H1 (cell line): ENCODE data around the gene PACS1. TPM values are rescaled to one million over a fixed set of nuclear protein-coding genes. Genes with fewer than 3 reads are reported as not detected.

Experiments used
- CTCF ChIA-PET: fragments of 300-600 bp; sonication (Branson Sonifier 250); formaldehyde crosslinking; loops from one replicate; lab custom pipeline; 2021; ENCODE audit not compliant: partially characterized antibody; lab: Charles Lee
- POLR2A ChIA-PET: fragments of 300-600 bp; sonication (Branson Sonifier 250); formaldehyde crosslinking; loops from one replicate; lab custom pipeline; 2021; ENCODE audit warnings: inconsistent platforms; ENCODE audit not compliant: partially characterized antibody; lab: Charles Lee
- DNase-seq, 2 experiments: peaks; one replicate each; pipeline versions ENCODE4 v3.0.0 to v3.0.0-alpha.2; 2010 to 2022; ENCODE audit warnings: low spot score in 2 of 2, low read depth in 1 of 2, mixed read lengths in 1 of 2
- FAIRE-seq: peaks from 2 replicates; lab custom pipeline; 2011; peaks lifted over from hg19 to GRCh38; lab: Jason Lieb, UNC
- H2AFZ ChIP-seq: 2 replicates; pipeline ENCODE4 v1.8.1; 2012; ENCODE audit warnings: low read length, inconsistent platforms
- H2AK5ac ChIP-seq: 2 replicates; pipeline ENCODE4 v1.6.1; 2013; ENCODE audit warnings: low read depth, low read length
- H2BK120ac ChIP-seq: replicated peaks from 2 replicates; pipeline ENCODE3; 2013; ENCODE audit warnings: low read depth, low read length, inconsistent platforms
- H2BK12ac ChIP-seq: 2 replicates; pipeline ENCODE4 v1.6.1; 2013; ENCODE audit warnings: low read depth, low read length
- H2BK15ac ChIP-seq: 2 replicates; pipeline ENCODE4 v1.6.1; 2013; ENCODE audit warnings: low read length
- H2BK20ac ChIP-seq: 2 replicates; pipeline ENCODE4 v1.6.1; 2013; ENCODE audit warnings: low read length
- H2BK5ac ChIP-seq: 2 replicates; pipeline ENCODE4 v1.6.1; 2013; ENCODE audit warnings: low read depth, low read length
- H3K14ac ChIP-seq: 2 replicates; pipeline ENCODE4 v1.6.1; 2013; ENCODE audit warnings: inconsistent platforms; ENCODE audit not compliant: insufficient read length
- H3K18ac ChIP-seq: 2 replicates; pipeline ENCODE4 v1.6.1; 2013; ENCODE audit warnings: low read length; ENCODE audit errors: extremely low read depth
- H3K23ac ChIP-seq: 2 replicates; pipeline ENCODE4 v1.6.1; 2013; ENCODE audit warnings: inconsistent platforms; ENCODE audit not compliant: insufficient read length
- H3K23me2 ChIP-seq: 2 replicates; pipeline ENCODE4 v1.6.1; 2013; ENCODE audit warnings: low read depth, low read length
- H3K27ac ChIP-seq: 2 replicates; pipeline ENCODE4 v1.6.1; 2011; ENCODE audit warnings: low read depth, low read length, inconsistent platforms
- H3K27me3 ChIP-seq, 4 experiments: replicated peaks in 1 of 4; 1 replicate in 1 of 4; 2 replicates in 3 of 4; pipeline versions ENCODE4 v1.6.1 to v1.8.1; 2011 to 2013; ENCODE audit warnings: low read length in 3 of 4, mild to moderate bottlenecking in 3 of 4, inconsistent platforms in 2 of 4, mixed read lengths in 2 of 4, moderate library complexity in 1 of 4; ENCODE audit not compliant: control insufficient read depth in 3 of 4, insufficient read depth in 3 of 4; ENCODE audit errors: extremely low read depth in 1 of 4
- H3K36me3 ChIP-seq, 4 experiments: 2 replicates each; pipeline versions ENCODE4 v1.6.1 to v1.8.1; 2011 to 2013; ENCODE audit warnings: mild to moderate bottlenecking in 4 of 4, low read length in 3 of 4, moderate library complexity in 2 of 4, control low read depth in 1 of 4, inconsistent platforms in 1 of 4; ENCODE audit not compliant: insufficient read depth in 4 of 4, control insufficient read depth in 2 of 4
- H3K4ac ChIP-seq: replicated peaks from 2 replicates; pipeline ENCODE3; 2013; ENCODE audit warnings: low read length, low read depth, mixed read lengths, inconsistent platforms; ENCODE audit not compliant: insufficient read length
- H3K4me1 ChIP-seq, 4 experiments: replicated peaks in 1 of 4; 1 replicate in 1 of 4; 2 replicates in 3 of 4; pipeline versions ENCODE4 v1.6.1 to v1.8.1; 2011 to 2013; ENCODE audit warnings: low read length in 3 of 4, inconsistent platforms in 2 of 4, mixed read lengths in 1 of 4; ENCODE audit not compliant: insufficient read depth in 4 of 4, control insufficient read depth in 3 of 4
- H3K4me2 ChIP-seq, 2 experiments: 2 replicates each; pipeline versions ENCODE4 v1.6.1 to v1.8.1; 2011 to 2013; ENCODE audit warnings: low read depth in 2 of 2, low read length in 2 of 2, control low read depth in 1 of 2, inconsistent platforms in 1 of 2, mild to moderate bottlenecking in 1 of 2; ENCODE audit not compliant: insufficient read depth in 1 of 2
- H3K4me3 ChIP-seq, 4 experiments: fragments of 200-600, 300-600 bp in 1 of 4; sonication (generic), shearing (Covaris generic), sonication (Bioruptor Twin) in 1 of 4; 2 replicates each; pipeline versions ENCODE4 v1.5.1 to v1.8.1; 2011 to 2016; ENCODE audit warnings: low read length in 4 of 4, low read depth in 3 of 4, control low read depth in 2 of 4, inconsistent platforms in 2 of 4, mild to moderate bottlenecking in 2 of 4, mixed read lengths in 1 of 4, moderate library complexity in 1 of 4; ENCODE audit not compliant: insufficient read depth in 2 of 4; ENCODE audit errors: extremely low read depth in 1 of 4
- H3K56ac ChIP-seq: replicated peaks from 2 replicates; pipeline ENCODE3; 2013; ENCODE audit warnings: low read depth, mild to moderate bottlenecking, mixed read lengths, low read length, inconsistent platforms; ENCODE audit not compliant: insufficient read length
- H3K79me1 ChIP-seq: 2 replicates; pipeline ENCODE4 v1.6.1; 2013; ENCODE audit warnings: low read depth, low read length, control low read depth
- H3K79me2 ChIP-seq, 2 experiments: 2 replicates each; pipeline versions ENCODE4 v1.6.1 to v1.8.1; 2012 to 2013; ENCODE audit warnings: low read length in 2 of 2, mild to moderate bottlenecking in 2 of 2, inconsistent platforms in 1 of 2; ENCODE audit not compliant: insufficient read depth in 2 of 2, control insufficient read depth in 1 of 2
- H3K9ac ChIP-seq, 4 experiments: replicated peaks in 1 of 4; 1 replicate in 1 of 4; 2 replicates in 3 of 4; pipeline versions ENCODE4 v1.6.1 to v1.8.1; 2011 to 2013; ENCODE audit warnings: low read depth in 3 of 4, low read length in 3 of 4, control low read depth in 2 of 4, mild to moderate bottlenecking in 2 of 4, moderate library complexity in 2 of 4, inconsistent platforms in 1 of 4; ENCODE audit errors: extremely low read depth in 1 of 4
- H3K9me3 ChIP-seq, 2 experiments: 2 replicates each; pipeline versions ENCODE4 v1.6.1 to v1.8.1; 2012 to 2013; ENCODE audit warnings: mild to moderate bottlenecking in 2 of 2, moderate library complexity in 2 of 2, control low read depth in 1 of 2, inconsistent platforms in 1 of 2, low read depth in 1 of 2, low read length in 1 of 2, mixed read lengths in 1 of 2; ENCODE audit not compliant: insufficient read depth in 2 of 2
- H4K20me1 ChIP-seq, 2 experiments: replicated peaks in 1 of 2; 2 replicates each; pipeline versions ENCODE3 to v1.8.1; 2011 to 2013; ENCODE audit warnings: inconsistent platforms in 2 of 2, low read length in 2 of 2, mild to moderate bottlenecking in 1 of 2; ENCODE audit not compliant: insufficient read depth in 2 of 2, control insufficient read depth in 1 of 2
- H4K5ac ChIP-seq: 2 replicates; pipeline ENCODE4 v1.6.1; 2013; ENCODE audit warnings: low read length, low read depth, mixed read lengths, inconsistent platforms; ENCODE audit not compliant: insufficient read length
- H4K8ac ChIP-seq: 2 replicates; pipeline ENCODE4 v1.8.0; 2013; ENCODE audit warnings: mild to moderate bottlenecking, moderate library complexity, low read length, inconsistent platforms; ENCODE audit not compliant: insufficient read depth; ENCODE audit errors: extremely low read depth
- H4K91ac ChIP-seq: replicated peaks from 2 replicates; pipeline ENCODE3; 2013; ENCODE audit warnings: low read length, mixed read lengths, inconsistent platforms; ENCODE audit not compliant: insufficient read length
- BRCA1 ChIP-seq: IDR thresholded peaks from 2 replicates; pipeline ENCODE4 v1.6.1; 2012; ENCODE audit warnings: low read depth, low read length, improper control_type of control experiment
- EP300 ChIP-seq, 2 experiments: IDR thresholded peaks; 1 replicate in 1 of 2; 2 replicates in 1 of 2; pipeline ENCODE4 v1.6.1; 2011 to 2012; ENCODE audit warnings: low read depth in 2 of 2, low read length in 2 of 2, mild to moderate bottlenecking in 2 of 2, borderline replicate concordance in 1 of 2, inconsistent platforms in 1 of 2, moderate library complexity in 1 of 2
- HDAC2 ChIP-seq, 2 experiments: fragments of 300-600 bp in 1 of 2; sonication (generic) in 1 of 2; IDR thresholded peaks; 2 replicates each; pipeline ENCODE4 v1.6.1; 2011 to 2012; ENCODE audit warnings: low read depth in 2 of 2, low read length in 2 of 2, mild to moderate bottlenecking in 2 of 2, moderate library complexity in 2 of 2, borderline replicate concordance in 1 of 2, inconsistent platforms in 1 of 2
- KDM4A ChIP-seq: IDR thresholded peaks from one replicate; pipeline ENCODE4 v1.7.1; 2012; ENCODE audit warnings: low read depth, mild to moderate bottlenecking, moderate library complexity, low read length, inconsistent platforms; ENCODE audit not compliant: severe bottlenecking
- POLR2AphosphoS5 ChIP-seq: IDR thresholded peaks from 2 replicates; pipeline ENCODE4 v1.6.1; 2011; ENCODE audit warnings: low read depth, low read length
- POU5F1 ChIP-seq: IDR thresholded peaks from 2 replicates; pipeline ENCODE4 v1.6.1; 2011; ENCODE audit warnings: low read depth, mild to moderate bottlenecking, low read length, moderate library complexity
- SIRT6 ChIP-seq: IDR thresholded peaks from one replicate; pipeline ENCODE4 v1.7.1; 2012; ENCODE audit warnings: low read length, inconsistent platforms
- SP1 ChIP-seq: IDR thresholded peaks from 2 replicates; pipeline ENCODE4 v1.6.1; 2011; ENCODE audit warnings: low read depth, low read length
- TAF7 ChIP-seq: optimal IDR thresholded peaks from 2 replicates; pipeline ENCODE3; 2011; ENCODE audit warnings: low read depth, mild to moderate bottlenecking, inconsistent platforms, low read length, moderate library complexity, borderline replicate concordance
- ZNF274 ChIP-seq: IDR thresholded peaks from 2 replicates; pipeline ENCODE4 v1.7.0; 2012; ENCODE audit warnings: low read length, borderline replicate concordance; ENCODE audit errors: extremely low read depth
- WGBS, 2 experiments: shearing (Covaris generic) in 1 of 2; methylation state at CpG; one replicate each; pipeline versions ENCODE4 v1.1.6 to v1.1.7; 2013 to 2015; ENCODE audit warnings: low lambda C conversion rate in 2 of 2, mixed read lengths in 2 of 2, inconsistent platforms in 1 of 2, low coverage in 1 of 2, missing lambda C conversion rate in 1 of 2; ENCODE audit not compliant: insufficient replicate concordance in 2 of 2, insufficient coverage in 1 of 2, insufficient read length in 1 of 2; ENCODE audit errors: extremely low coverage in 1 of 2, missing lambda C conversion rate in 1 of 2; 5-methylcytosine and 5-hydroxymethylcytosine counted together
- polyA plus RNA-seq, 7 experiments: library from polyadenylated mRNA; depleted of rRNA in 3 of 7; stranded (reverse) in 5 of 7; unstranded in 2 of 7; fragments of >200 nt in 5 of 7; fragments of 200-250 nt in 2 of 7; gene quantifications; 1 replicate in 5 of 7; 2 replicates in 1 of 7; 4 replicates in 1 of 7; pipeline versions ENCODE4 v1.2.1 to v1.2.3, GENCODE V29; 2011 to 2013; ENCODE audit warnings: missing spikeins in 2 of 7, mixed read lengths in 2 of 7
- total RNA-seq: library from RNA; stranded (reverse); fragmentation: NEBNext Ultra II Directional; extraction: Animal tissue kit (Norgen Biotek cat#: 25700); gene quantifications from 2 replicates; pipeline ENCODE4 v1.2.1, GENCODE V29; 2021
- TF ChIP-seq, protein P1 (sequence below): IDR thresholded peaks from 2 replicates; pipeline ENCODE4 v1.6.1; 2012; ENCODE audit warnings: inconsistent platforms
- TF ChIP-seq, protein P2 (sequence below): IDR thresholded peaks from 2 replicates; pipeline ENCODE4 v1.6.1; 2012; ENCODE audit warnings: low read length, inconsistent platforms

PACS1 gene
- total and polyA plus RNA-seq, 2 of the 8 experiments (the other 6 are each of a cell fraction or from before 2014, with no cell fraction given) = 11.5 to 36.0 TPM

DNA sequence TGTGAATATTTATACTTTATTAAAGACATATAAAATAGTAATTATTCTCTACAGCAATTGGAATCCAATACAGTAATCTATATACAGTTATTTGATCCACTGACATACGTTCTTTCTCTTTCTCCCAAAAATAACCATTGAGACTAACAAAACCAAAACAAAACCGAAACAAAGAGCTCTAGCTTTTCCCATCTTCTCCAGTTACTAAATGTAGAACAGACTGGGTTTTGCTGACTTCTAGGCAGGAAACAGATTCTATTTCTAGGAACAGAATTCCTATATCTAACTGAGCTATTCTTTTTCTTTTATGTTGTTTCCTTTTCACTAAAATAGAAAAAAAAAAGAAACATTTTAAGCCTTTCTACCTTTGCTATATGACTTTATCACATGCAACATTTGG, 80.1 kb downstream of the PACS1 start:
- no peaks in the 10 kb centered on the region for H3K36me3 ChIP-seq
- H3K14ac ChIP-seq = no peak overlapping the region
- H3K4me3 ChIP-seq = no peak overlapping the region
- 82% methylated on average over 2 of the region's 2 CpGs; no CpG with 5 or more reads in 1 of the 2 experiments for WGBS, 2 experiments
- H3K4ac ChIP-seq = no peak overlapping the region
- ChIA-PET POLR2A (interaction anchor here (0.7 kb wide), 1 partner anchor 9 kb away, joined by 3 read pairs; no protein-coding TSS in a partner anchor), CTCF (interaction anchor here (1.0 to 3.5 kb wide), 3 partner anchors 16 to 82 kb away, joined by 3 to 15 read pairs (median 9); no protein-coding TSS in a partner anchor)
- H2BK20ac ChIP-seq = no peak overlapping the region
- H2BK5ac ChIP-seq = no peak overlapping the region
- H3K4me2 ChIP-seq = no peak overlapping the region
- H3K23me2 ChIP-seq = no peaks in the 10 kb centered on the region
- H3K18ac ChIP-seq = no peak overlapping the region
- no peaks in the 10 kb centered on the region for H3K27me3 ChIP-seq
- H3K9me3 ChIP-seq = no peaks in the 10 kb centered on the region
- H3K79me2 ChIP-seq = no peaks in the 10 kb centered on the region
- H3K27ac ChIP-seq = no peak overlapping the region
- H3K79me1 ChIP-seq = no peaks in the 10 kb centered on the region
- no peak overlapping the region for H4K8ac ChIP-seq
- no peak overlapping the region for H4K5ac ChIP-seq
- no peak overlapping the region for H2BK120ac ChIP-seq
- no peak for DNase-seq
- no peak overlapping the region for H2AFZ ChIP-seq
- H4K91ac ChIP-seq = no peak overlapping the region
- H2AK5ac ChIP-seq = no peak overlapping the region
- no peak for FAIRE-seq
- no peaks in the 10 kb centered on the region for H3K4me1 ChIP-seq
- H2BK15ac ChIP-seq = no peak overlapping the region
- H3K9ac ChIP-seq = no peak overlapping the region
- H3K23ac ChIP-seq = no peak overlapping the region
- no peak overlapping the region for H3K56ac ChIP-seq
- no peak overlapping the region for H2BK12ac ChIP-seq
- no peaks in the 10 kb centered on the region for H4K20me1 ChIP-seq
- TF ChIP-seq, protein P1, sequence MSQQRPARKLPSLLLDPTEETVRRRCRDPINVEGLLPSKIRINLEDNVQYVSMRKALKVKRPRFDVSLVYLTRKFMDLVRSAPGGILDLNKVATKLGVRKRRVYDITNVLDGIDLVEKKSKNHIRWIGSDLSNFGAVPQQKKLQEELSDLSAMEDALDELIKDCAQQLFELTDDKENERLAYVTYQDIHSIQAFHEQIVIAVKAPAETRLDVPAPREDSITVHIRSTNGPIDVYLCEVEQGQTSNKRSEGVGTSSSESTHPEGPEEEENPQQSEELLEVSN = no peak
- TF ChIP-seq EP300 (IDR thresholded peaks at IDR 0.05; ENCODE audit: borderline replicate concordance in 1 of 2, low read depth in 2 of 2, low read length in 2 of 2) = no peak
- no peak for TF ChIP-seq ZNF274
- TF ChIP-seq, protein P2, sequence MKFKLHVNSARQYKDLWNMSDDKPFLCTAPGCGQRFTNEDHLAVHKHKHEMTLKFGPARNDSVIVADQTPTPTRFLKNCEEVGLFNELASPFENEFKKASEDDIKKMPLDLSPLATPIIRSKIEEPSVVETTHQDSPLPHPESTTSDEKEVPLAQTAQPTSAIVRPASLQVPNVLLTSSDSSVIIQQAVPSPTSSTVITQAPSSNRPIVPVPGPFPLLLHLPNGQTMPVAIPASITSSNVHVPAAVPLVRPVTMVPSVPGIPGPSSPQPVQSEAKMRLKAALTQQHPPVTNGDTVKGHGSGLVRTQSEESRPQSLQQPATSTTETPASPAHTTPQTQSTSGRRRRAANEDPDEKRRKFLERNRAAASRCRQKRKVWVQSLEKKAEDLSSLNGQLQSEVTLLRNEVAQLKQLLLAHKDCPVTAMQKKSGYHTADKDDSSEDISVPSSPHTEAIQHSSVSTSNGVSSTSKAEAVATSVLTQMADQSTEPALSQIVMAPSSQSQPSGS = no peak
- TF ChIP-seq SIRT6 = no peak
- TF ChIP-seq HDAC2 (IDR thresholded peaks at IDR 0.05; ENCODE audit: borderline replicate concordance in 1 of 2, low read depth in 2 of 2, low read length in 2 of 2) = no peak
- no peak for TF ChIP-seq KDM4A
- TF ChIP-seq BRCA1 = no peak
- no peak for TF ChIP-seq SP1
- no peak for TF ChIP-seq POU5F1
- no peak for TF ChIP-seq TAF7
- no peak for TF ChIP-seq POLR2AphosphoS5
